ENCODE measurements around the gene PPIH.

DNA sequence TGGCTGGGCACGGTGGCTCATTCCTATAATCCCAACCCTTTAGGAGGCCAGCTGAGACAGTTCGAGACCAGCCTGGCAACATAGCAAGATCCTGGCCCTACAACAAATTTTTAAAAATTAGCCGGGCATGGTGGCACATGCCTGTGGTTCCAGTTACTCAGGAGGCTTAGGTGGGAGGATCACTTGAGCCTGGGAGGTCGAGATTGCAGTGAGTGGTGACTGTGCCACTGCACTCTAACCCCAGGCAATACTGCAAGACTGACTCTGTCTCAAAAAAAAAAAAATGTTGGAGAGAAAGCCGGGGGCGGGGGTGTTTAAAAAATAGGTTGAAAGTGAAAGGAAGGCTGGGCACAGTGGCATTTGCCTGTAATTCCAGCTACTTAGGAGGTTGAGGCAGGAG is 65.3 kb downstream of the PPIH start:
- TF ChIP-seq CTCF (optimal IDR thresholded peaks at IDR 0.05 in 1 of 3, IDR thresholded peaks at IDR 0.05 in 1 of 3, conservative IDR thresholded peaks at IDR 0.05 in 1 of 3; ENCODE audit: extremely low read depth in 1 of 3, insufficient read depth in 2 of 3, low read length in 3 of 3) (no peak), EZH2 (IDR thresholded peaks at IDR 0.05; ENCODE audit: low read length) (no peak)
